ENCODE data around the gene TRIM46. TPM values are rescaled to one million over a fixed set of nuclear protein-coding genes. Genes with fewer than 3 reads are reported as not detected.

The TRIM46 gene
- total RNA-seq, 6 donors from 2014 or later, result 0.30 to 0.64 (median 0.57) TPM; not detected in 3

DNA sequence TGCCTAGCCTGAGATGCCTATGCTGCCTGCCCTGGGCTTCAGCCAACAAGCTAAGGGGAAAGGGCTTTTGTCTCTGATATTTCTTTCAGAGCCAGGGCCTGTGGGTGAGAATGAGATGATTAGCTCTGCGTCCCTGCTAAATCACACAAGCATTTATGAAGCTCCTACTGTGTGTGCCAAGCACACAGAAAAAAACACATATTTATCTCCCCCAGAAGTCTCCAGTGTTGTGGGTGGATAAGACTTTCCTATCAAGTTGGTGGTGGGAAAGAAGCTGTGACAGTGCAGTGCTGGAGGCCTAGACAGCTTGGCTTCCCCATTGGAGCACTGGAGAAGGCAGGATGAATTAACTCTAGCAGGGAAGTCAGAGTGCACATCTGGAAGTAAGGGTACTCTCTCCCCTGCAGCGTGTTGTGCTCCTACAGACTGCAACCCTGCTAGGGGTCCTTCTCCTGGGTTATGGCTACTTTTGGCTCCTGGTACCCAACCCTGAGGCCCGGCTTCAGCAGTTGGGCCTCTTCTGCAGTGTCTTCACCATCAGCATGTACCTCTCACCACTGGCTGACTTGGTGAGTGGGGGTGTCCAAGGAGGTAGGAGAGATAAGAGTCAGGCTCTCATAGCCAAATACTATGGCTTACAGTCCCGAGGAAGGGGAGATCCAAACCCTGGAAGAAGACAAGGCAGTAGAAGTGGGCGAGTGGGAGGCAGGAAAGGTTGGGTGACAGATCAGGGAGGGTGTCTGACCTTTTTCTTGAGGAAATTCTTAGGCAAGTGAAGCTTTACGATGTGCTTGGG lies 36.3 kb upstream of the TRIM46 start:
- Histone ChIP-seq H3K27ac (peak overlapping the region; percentile 96 to 98 (median 98)), H3K4me1 (peaks cover 49 to 65% (median 52%) of the 10 kb centered on the region in 4 donors), H3K36me3 (peaks cover 15 to 30% (median 20%) of the 10 kb centered on the region in 4 donors), H3K9me3 (no peaks in the 10 kb centered on the region), H3K27me3 (no peaks in the 10 kb centered on the region), H3K4me3 (peak overlapping the region in 2 of 4 donors; percentile 55 to 67)
- no peak for DNase-seq
- 83 to 90% methylated on average over 6 of the region's 6 CpGs for WGBS, 2 donors
- no peak for ATAC-seq (ENCODE audit: low FRiP score in 2 of 2)
- TF ChIP-seq CTCF (IDR thresholded peaks at IDR 0.05) (no peak), POLR2AphosphoS5 (IDR thresholded peaks at IDR 0.05) (no peak), EP300 (IDR thresholded peaks at IDR 0.05) (no peak), POLR2A (IDR thresholded peaks at IDR 0.05) (no peak)

- peaks cover 0 to 4% (median 0%) of the 10 kb centered on the region in 4 donors for H3K36me3 ChIP-seq
- no peaks in the 10 kb centered on the region for H3K27me3 ChIP-seq
- peaks cover 26 to 38% (median 30%) of the 10 kb centered on the region in 4 donors for H3K4me1 ChIP-seq
- peak within 1 kb of the TSS; percentile 87 to 97 (median 91) for H3K27ac ChIP-seq
- DNase-seq (peak; percentile 94 to 95), ATAC-seq (ENCODE audit: low FRiP score in 2 of 2) (peak; percentile 86 to 88)
- H3K4me3 ChIP-seq, result peak within 1 kb of the TSS; percentile 76 to 87 (median 78)
- H3K9me3 ChIP-seq, result no peaks in the 10 kb centered on the region
- TF ChIP-seq CTCF (IDR thresholded peaks at IDR 0.05), result peak in 2 of 6 experiments; percentile 4 to 15
- peak; percentile 84 to 93 for TF ChIP-seq POLR2AphosphoS5 (IDR thresholded peaks at IDR 0.05)
- peak in 2 of 4 donors; percentile 27 to 85 for TF ChIP-seq POLR2A (IDR thresholded peaks at IDR 0.05)
- TF ChIP-seq EP300 (IDR thresholded peaks at IDR 0.05), result no peak
- WGBS, 2 donors, result 0% methylated on average over 24 to 36 of the region's 42 CpGs
These were observed 33.6 kb upstream of the TRIM46 start, which contains the start of gene DPM3 for GRCh38 chr1:155139895-155140629. TSS of gene DPM3 (minus strand) at chr1:155140531. CDS start at chr1:155140240, 291 bp downstream.

DNA sequence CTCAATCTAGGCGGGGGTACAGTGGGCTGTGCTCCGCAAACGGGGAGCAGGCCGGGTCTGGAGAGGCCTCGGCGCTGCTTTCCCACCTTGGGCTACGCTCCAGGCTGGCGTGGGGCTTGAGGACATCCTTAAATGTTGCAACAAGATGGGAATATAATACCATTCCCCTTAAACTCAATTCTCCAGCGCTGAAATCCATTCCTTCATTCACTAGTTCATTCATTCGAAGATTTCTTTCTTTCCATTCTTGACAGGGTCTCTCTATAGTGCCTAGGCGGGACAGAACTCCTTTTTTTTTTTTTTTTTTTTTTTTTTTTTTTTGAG lies 33.1 kb upstream of the TRIM46 start:
- DNase-seq (no peak), ATAC-seq (ENCODE audit: low FRiP score in 2 of 2) (no peak)
- peak overlapping the region; percentile 87 to 97 (median 91) for H3K27ac ChIP-seq
- no peak for TF ChIP-seq EP300 (IDR thresholded peaks at IDR 0.05)
- no peak for TF ChIP-seq POLR2AphosphoS5 (IDR thresholded peaks at IDR 0.05)
- no peak for TF ChIP-seq CTCF (IDR thresholded peaks at IDR 0.05)
- TF ChIP-seq POLR2A (IDR thresholded peaks at IDR 0.05), result no peak
- H3K36me3 ChIP-seq, result peaks cover 0 to 4% (median 0%) of the 10 kb centered on the region in 4 donors
- no peaks in the 10 kb centered on the region for H3K27me3 ChIP-seq
- peak overlapping the region; percentile 76 to 87 (median 78) for H3K4me3 ChIP-seq
- 8 to 11% methylated on average over 10 to 11 of the region's 11 CpGs for WGBS, 2 donors
- peaks cover 22 to 35% (median 30%) of the 10 kb centered on the region in 4 donors for H3K4me1 ChIP-seq
- H3K9me3 ChIP-seq, result no peaks in the 10 kb centered on the region

GRCh38 chr1:155141749-155142148 lies 31.9 kb upstream of the TRIM46 start:
- peaks cover 0 to 4% (median 0%) of the 10 kb centered on the region in 4 donors for H3K36me3 ChIP-seq
- H3K4me1 ChIP-seq, result peaks cover 20 to 31% (median 28%) of the 10 kb centered on the region in 4 donors
- H3K9me3 ChIP-seq, result no peaks in the 10 kb centered on the region
- no peak overlapping the region for H3K4me3 ChIP-seq
- no peak for DNase-seq
- no peaks in the 10 kb centered on the region for H3K27me3 ChIP-seq
- TF ChIP-seq CTCF (IDR thresholded peaks at IDR 0.05) (no peak), POLR2A (IDR thresholded peaks at IDR 0.05) (no peak), POLR2AphosphoS5 (IDR thresholded peaks at IDR 0.05) (no peak), EP300 (IDR thresholded peaks at IDR 0.05) (no peak)
- ATAC-seq (ENCODE audit: low FRiP score in 2 of 2), result no peak
- no peak overlapping the region for H3K27ac ChIP-seq
- WGBS, 2 donors, result 83 to 88% methylated on average over 7 of the region's 7 CpGs
